ENCODE measurements around the gene CXXC1. TPM values are rescaled to one million over a fixed set of nuclear protein-coding genes. Genes with fewer than 3 reads are reported as not detected.

CXXC1 gene
- total and polyA plus RNA-seq, 2 donors (not counting 3 experiments of a cell fraction or from before 2014, with no cell fraction given): 64.4 to 128 TPM

DNA sequence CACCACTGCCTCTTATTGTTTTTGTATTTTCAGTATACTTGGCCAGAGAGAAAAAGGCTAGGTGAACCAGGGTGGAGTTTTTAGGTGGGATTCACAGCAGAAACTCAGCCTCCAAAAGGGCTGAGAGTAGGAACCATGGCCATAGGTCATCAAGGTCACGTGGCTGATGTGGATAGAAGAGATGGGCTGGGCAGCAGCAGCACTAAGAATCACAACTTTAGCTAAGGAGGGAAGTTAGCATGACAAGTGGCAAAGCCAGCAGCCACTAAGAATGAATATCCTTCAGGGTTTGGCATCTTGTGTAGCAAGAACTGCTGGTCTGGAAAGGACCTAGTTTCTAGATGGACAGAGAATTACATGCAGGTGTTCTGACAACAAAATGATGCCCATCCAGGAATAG lies 44.2 kb upstream of the CXXC1 start:
- no peaks in the 10 kb centered on the region for H3K9me3 ChIP-seq (replicated peaks; ENCODE audit: control insufficient read depth, insufficient read depth, low read length)
- H3K9me1 ChIP-seq (replicated peaks; ENCODE audit: control insufficient read depth, extremely low read depth, insufficient read depth, low read length): no peaks in the 10 kb centered on the region
- no peaks in the 10 kb centered on the region for H3K36me3 ChIP-seq (ENCODE audit: control insufficient read depth in 2 of 2, extremely low read depth in 1 of 2, insufficient read depth in 2 of 2, low read length in 2 of 2)
- no peaks in the 10 kb centered on the region for H3K4me1 ChIP-seq (ENCODE audit: control insufficient read depth, extremely low read depth, insufficient read depth, low read length)
- no peaks in the 10 kb centered on the region for H4K20me1 ChIP-seq (replicated peaks; ENCODE audit: control insufficient read depth, extremely low read depth, insufficient read depth, low read length)
- no peak overlapping the region for H3K4me3 ChIP-seq (replicated peaks in 1 of 3; ENCODE audit: insufficient read depth in 1 of 3, low read depth in 1 of 3, low read length in 3 of 3)
- H3K27me3 ChIP-seq (ENCODE audit: control insufficient read depth in 2 of 2, insufficient read depth in 2 of 2, low read length in 2 of 2): no peaks in the 10 kb centered on the region
- BruUV-seq (replicated peaks): no TSS peak
- ChIA-PET CTCF (interaction anchor here (1.1 kb wide), 1 partner anchor 25 kb away, joined by 3 read pairs; no protein-coding TSS in a partner anchor), POLR2A (no interaction called here)
- TF ChIP-seq FOS (IDR thresholded peaks at IDR 0.05; ENCODE audit: borderline replicate concordance, insufficient read depth, low read length) (no peak), JUN (IDR thresholded peaks at IDR 0.05; ENCODE audit: borderline replicate concordance, insufficient read depth, insufficient read length, low read depth) (no peak), POLR2A (IDR thresholded peaks at IDR 0.05; ENCODE audit: low read depth, low read length) (no peak), POLR2AphosphoS5 (IDR thresholded peaks at IDR 0.05; ENCODE audit: insufficient read depth, low read depth, low read length) (no peak), GATA2 (IDR thresholded peaks at IDR 0.05; ENCODE audit: insufficient read depth, insufficient read length, low read depth, low read length) (no peak), MYC (IDR thresholded peaks at IDR 0.05; ENCODE audit: low read depth, low read length) (no peak), EZH2 (IDR thresholded peaks at IDR 0.05; ENCODE audit: borderline replicate concordance, low read depth, low read length, severe bottlenecking) (no peak)
- TF ChIP-seq, protein P1, sequence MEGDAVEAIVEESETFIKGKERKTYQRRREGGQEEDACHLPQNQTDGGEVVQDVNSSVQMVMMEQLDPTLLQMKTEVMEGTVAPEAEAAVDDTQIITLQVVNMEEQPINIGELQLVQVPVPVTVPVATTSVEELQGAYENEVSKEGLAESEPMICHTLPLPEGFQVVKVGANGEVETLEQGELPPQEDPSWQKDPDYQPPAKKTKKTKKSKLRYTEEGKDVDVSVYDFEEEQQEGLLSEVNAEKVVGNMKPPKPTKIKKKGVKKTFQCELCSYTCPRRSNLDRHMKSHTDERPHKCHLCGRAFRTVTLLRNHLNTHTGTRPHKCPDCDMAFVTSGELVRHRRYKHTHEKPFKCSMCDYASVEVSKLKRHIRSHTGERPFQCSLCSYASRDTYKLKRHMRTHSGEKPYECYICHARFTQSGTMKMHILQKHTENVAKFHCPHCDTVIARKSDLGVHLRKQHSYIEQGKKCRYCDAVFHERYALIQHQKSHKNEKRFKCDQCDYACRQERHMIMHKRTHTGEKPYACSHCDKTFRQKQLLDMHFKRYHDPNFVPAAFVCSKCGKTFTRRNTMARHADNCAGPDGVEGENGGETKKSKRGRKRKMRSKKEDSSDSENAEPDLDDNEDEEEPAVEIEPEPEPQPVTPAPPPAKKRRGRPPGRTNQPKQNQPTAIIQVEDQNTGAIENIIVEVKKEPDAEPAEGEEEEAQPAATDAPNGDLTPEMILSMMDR (IDR thresholded peaks at IDR 0.05; ENCODE audit: extremely low read depth in 1 of 2, insufficient read depth in 1 of 2, low read depth in 1 of 2, low read length in 2 of 2): no peak
- TF ChIP-seq, protein P2, sequence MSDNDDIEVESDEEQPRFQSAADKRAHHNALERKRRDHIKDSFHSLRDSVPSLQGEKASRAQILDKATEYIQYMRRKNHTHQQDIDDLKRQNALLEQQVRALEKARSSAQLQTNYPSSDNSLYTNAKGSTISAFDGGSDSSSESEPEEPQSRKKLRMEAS (IDR thresholded peaks at IDR 0.05; ENCODE audit: insufficient read depth, insufficient read length): no peak
- dilution Hi-C loops (cut with MboI; ENCODE audit: extremely low pct_ligation_motif_present, low sequenced_read_pairs) (no loop called here), intact Hi-C loops (cut with micrococcal nuclease) (no loop called here)
- no peak overlapping the region for H2AFZ ChIP-seq (ENCODE audit: low read depth, low read length)
- no peak overlapping the region for H3K9ac ChIP-seq (replicated peaks; ENCODE audit: extremely low read depth, insufficient read depth, low read length)
- no peak overlapping the region for H3K27ac ChIP-seq (ENCODE audit: insufficient read depth, low read depth, low read length)
- no peak overlapping the region for H3K4me2 ChIP-seq (ENCODE audit: insufficient read depth, low read length)
- no peaks in the 10 kb centered on the region for H3K79me2 ChIP-seq (ENCODE audit: control insufficient read depth, insufficient read depth, low read length)
- DNase-seq (ENCODE audit: low read depth, low spot score): no peak
- FAIRE-seq: no peak

Data from endothelial cell of umbilical vein (primary cell).